Measurements from ENCODE around the gene CNTNAP5.

CNTNAP5 gene

GRCh38 chr2:124147552-124147951 is 122.5 kb downstream of the CNTNAP5 start:
- CTCF ChIA-PET, result interaction anchor here (1.2 to 1.3 kb wide), 2 partner anchors 16 to 38 kb away, joined by 3 read pairs; no protein-coding TSS in a partner anchor
- no peak for DNase-seq (ENCODE audit: extremely low spot score)
- POLR2A ChIA-PET, result no interaction called here
- TF ChIP-seq CTCF (IDR thresholded peaks at IDR 0.05; ENCODE audit: control extremely low read depth, extremely low read depth, low read depth, missing control alignments), result no peak

GRCh38 chr2:124149571-124149970 is 124.5 kb downstream of the CNTNAP5 start:
- POLR2A ChIA-PET, result no interaction called here
- CTCF ChIA-PET, result no interaction called here

GRCh38 chr2:124151691-124152090 is 126.6 kb downstream of the CNTNAP5 start:
- POLR2A ChIA-PET, result no interaction called here
- TF ChIP-seq CTCF (IDR thresholded peaks at IDR 0.05; ENCODE audit: control extremely low read depth, extremely low read depth, low read depth, missing control alignments), result no peak
- no peak for DNase-seq (ENCODE audit: extremely low spot score)
- CTCF ChIA-PET, result no interaction called here

More at GRCh38 chr2:124149571-124149970, 124.5 kb downstream of the CNTNAP5 start:
- TF ChIP-seq CTCF (IDR thresholded peaks at IDR 0.05; ENCODE audit: control extremely low read depth, extremely low read depth, low read depth, missing control alignments), result no peak
- no peak for DNase-seq (ENCODE audit: extremely low spot score)

GRCh38 chr2:124153713-124154112 is 128.6 kb downstream of the CNTNAP5 start:
- TF ChIP-seq CTCF (IDR thresholded peaks at IDR 0.05; ENCODE audit: control extremely low read depth, extremely low read depth, low read depth, missing control alignments), result no peak
- no peak for DNase-seq (ENCODE audit: extremely low spot score)
- POLR2A ChIA-PET, result no interaction called here
- CTCF ChIA-PET, result no interaction called here

GRCh38 chr2:124159166-124159565 is 134.1 kb downstream of the CNTNAP5 start:
- TF ChIP-seq CTCF (IDR thresholded peaks at IDR 0.05; ENCODE audit: control extremely low read depth, extremely low read depth, low read depth, missing control alignments), result no peak
- no peak for DNase-seq (ENCODE audit: extremely low spot score)
- POLR2A ChIA-PET, result no interaction called here
- CTCF ChIA-PET, result interaction anchor here (1.2 kb wide), 1 partner anchor 28 kb away, joined by 3 read pairs; no protein-coding TSS in a partner anchor

GRCh38 chr2:124161542-124161941 is 136.5 kb downstream of the CNTNAP5 start:
- DNase-seq (ENCODE audit: extremely low spot score), result no peak
- ChIA-PET POLR2A (no interaction called here), CTCF (no interaction called here)
- TF ChIP-seq CTCF (IDR thresholded peaks at IDR 0.05; ENCODE audit: control extremely low read depth, extremely low read depth, low read depth, missing control alignments), result no peak

- ChIA-PET POLR2A (no interaction called here), CTCF (no interaction called here)
- no peak for DNase-seq (ENCODE audit: extremely low spot score)
- no peak for TF ChIP-seq CTCF (IDR thresholded peaks at IDR 0.05; ENCODE audit: control extremely low read depth, extremely low read depth, low read depth, missing control alignments)
Observed at GRCh38 chr2:124162256-124162655, 137.2 kb downstream of the CNTNAP5 start.

Data from GM10248 (cell line).